Peyer's patch (tissue), 4 donors: ENCODE results near the gene PCNP.

Experiments
- CTCF ChIP-seq, 6 experiments: fragments of 450-650 bp in 4 of 6; fragments of 200-600 bp in 2 of 6; sonication (generic) in 1 of 6; IDR thresholded peaks; one replicate each; pipeline ENCODE4 v1.5.1; 2017 to 2019; ENCODE audit warnings: antibody characterized with exemption in 6 of 6, mild to moderate bottlenecking in 3 of 6, moderate library complexity in 1 of 6
- POLR2A ChIP-seq, 2 donors: fragments of 450-650 bp; IDR thresholded peaks; one replicate each; pipeline ENCODE4 v1.5.1; 2017; ENCODE audit warnings: antibody characterized with exemption in 2 of 2, mild to moderate bottlenecking in 2 of 2, moderate library complexity in 2 of 2

- TF ChIP-seq CTCF (IDR thresholded peaks at IDR 0.05) = no peak
- no peak for TF ChIP-seq POLR2A (IDR thresholded peaks at IDR 0.05)
Measured at GRCh38 chr3:101623656-101624055, 49.7 kb downstream of the PCNP start.
